Measurements from ENCODE around the gene IFNGR1. TPM values are rescaled to one million over a fixed set of nuclear protein-coding genes. Genes with fewer than 3 reads are reported as not detected.

The IFNGR1 gene
- total RNA-seq, 1 donor from 2014 or later, result 60.5 TPM

- Mint-ChIP-seq H3K27ac (peak overlapping the region; percentile 92), H3K9me3 (peaks cover 5% of the 10 kb centered on the region), H3K27me3 (no peaks in the 10 kb centered on the region), H3K4me3 (peak overlapping the region; percentile 45), H3K4me1 (peaks cover 75% of the 10 kb centered on the region), H3K36me3 (ENCODE audit: low read depth) (no peaks in the 10 kb centered on the region)
- ChIA-PET POLR2A (interaction anchor here (0.9 to 4.0 kb wide), 13 partner anchors 10 to 149 kb away, joined by 3 to 45 read pairs (median 5); no protein-coding TSS in a partner anchor), CTCF (interaction anchor here (0.6 to 3.7 kb wide), 19 partner anchors 10 to 149 kb away, joined by 3 to 82 read pairs (median 5); no protein-coding TSS in a partner anchor)
- DNase-seq (peak; percentile 28), ATAC-seq (ENCODE audit: low read depth) (peak; percentile 81)
- TF ChIP-seq CTCF (IDR thresholded peaks at IDR 0.05), result no peak
- intact Hi-C loops (cut with micrococcal nuclease), result loop anchor here (1.0 to 5.0 kb wide), 5 partner anchors 37 to 149 kb away; partner anchors contain the start of gene IFNGR1
Observed at GRCh38 chr6:137165375-137166246, 53.6 kb downstream of the IFNGR1 start.

GRCh38 chr6:137163732-137164318 lies 55.4 kb downstream of the IFNGR1 start:
- no peak overlapping the region for H3K4me3 Mint-ChIP-seq
- no peak for DNase-seq
- intact Hi-C loops (cut with micrococcal nuclease), result no loop called here
- peaks cover 5% of the 10 kb centered on the region for H3K9me3 Mint-ChIP-seq
- ChIA-PET POLR2A (interaction anchor here (0.6 kb wide), 1 partner anchor 13 kb away, joined by 6 read pairs; no protein-coding TSS in a partner anchor), CTCF (interaction anchor here (3.7 kb wide), 1 partner anchor 69 kb away, joined by 82 read pairs; no protein-coding TSS in a partner anchor)
- H3K27ac Mint-ChIP-seq, result no peak overlapping the region
- H3K4me1 Mint-ChIP-seq, result peaks cover 59% of the 10 kb centered on the region
- no peak for TF ChIP-seq CTCF (IDR thresholded peaks at IDR 0.05)
- H3K27me3 Mint-ChIP-seq, result no peaks in the 10 kb centered on the region
- ATAC-seq (ENCODE audit: low read depth), result no peak
- H3K36me3 Mint-ChIP-seq (ENCODE audit: low read depth), result no peaks in the 10 kb centered on the region

GRCh38 chr6:137162692-137163306 lies 56.4 kb downstream of the IFNGR1 start:
- ChIA-PET CTCF (interaction anchor here (1.5 kb wide), 1 partner anchor 151 kb away, joined by 5 read pairs; no protein-coding TSS in a partner anchor), POLR2A (interaction anchor here (1.5 kb wide), 1 partner anchor 60 kb away, joined by 4 read pairs; no protein-coding TSS in a partner anchor)
- no peak for ATAC-seq (ENCODE audit: low read depth)
- Mint-ChIP-seq H3K4me1 (peaks cover 52% of the 10 kb centered on the region), H3K9me3 (peaks cover 5% of the 10 kb centered on the region), H3K4me3 (no peak overlapping the region), H3K27me3 (no peaks in the 10 kb centered on the region), H3K27ac (no peak overlapping the region), H3K36me3 (ENCODE audit: low read depth) (no peaks in the 10 kb centered on the region)
- no peak for DNase-seq
- TF ChIP-seq CTCF (IDR thresholded peaks at IDR 0.05), result no peak
- intact Hi-C loops (cut with micrococcal nuclease), result no loop called here

GRCh38 chr6:137161949-137162348 lies 57.2 kb downstream of the IFNGR1 start:
- TF ChIP-seq CTCF (IDR thresholded peaks at IDR 0.05), result no peak
- ChIA-PET CTCF (interaction anchor here (0.7 to 1.5 kb wide), 2 partner anchors 67 to 152 kb away, joined by 4 to 5 read pairs; no protein-coding TSS in a partner anchor), POLR2A (interaction anchor here (1.1 to 1.5 kb wide), 2 partner anchors 12 to 59 kb away, joined by 4 to 5 read pairs; no protein-coding TSS in a partner anchor)
- Mint-ChIP-seq H3K4me3 (no peak overlapping the region), H3K9me3 (peaks cover 5% of the 10 kb centered on the region), H3K36me3 (ENCODE audit: low read depth) (no peaks in the 10 kb centered on the region), H3K4me1 (peaks cover 44% of the 10 kb centered on the region), H3K27ac (no peak overlapping the region), H3K27me3 (no peaks in the 10 kb centered on the region)
- ATAC-seq (ENCODE audit: low read depth) (no peak), DNase-seq (no peak)
- intact Hi-C loops (cut with micrococcal nuclease), result no loop called here

Data from activated B cell treated with CpG ODN at 0.5 μM for 24 hours (primary cell).